Upper lobe of left lung (tissue), 4 donors: Measurements from ENCODE around the gene ADGRG2.

Experiments used
- POLR2A ChIP-seq, 4 donors: fragments of 450-650 bp; IDR thresholded peaks; one replicate each; pipeline ENCODE4 v1.5.1; 2016 to 2017; ENCODE audit warnings: antibody characterized with exemption in 4 of 4, mild to moderate bottlenecking in 2 of 4
- POLR2AphosphoS5 ChIP-seq, 2 donors: sonication (generic); formaldehyde crosslinking; IDR thresholded peaks; one replicate each; pipeline ENCODE4 v1.5.1; 2017; ENCODE audit warnings: antibody characterized with exemption in 2 of 2
- TF ChIP-seq, protein P1 (sequence below), 6 experiments: fragments of 450-650 bp in 4 of 6; fragments of 200-600 bp in 2 of 6; sonication (generic) in 2 of 6; IDR thresholded peaks; one replicate each; pipeline ENCODE4 v1.5.1; 2016 to 2019; ENCODE audit warnings: antibody characterized with exemption in 6 of 6

DNA sequence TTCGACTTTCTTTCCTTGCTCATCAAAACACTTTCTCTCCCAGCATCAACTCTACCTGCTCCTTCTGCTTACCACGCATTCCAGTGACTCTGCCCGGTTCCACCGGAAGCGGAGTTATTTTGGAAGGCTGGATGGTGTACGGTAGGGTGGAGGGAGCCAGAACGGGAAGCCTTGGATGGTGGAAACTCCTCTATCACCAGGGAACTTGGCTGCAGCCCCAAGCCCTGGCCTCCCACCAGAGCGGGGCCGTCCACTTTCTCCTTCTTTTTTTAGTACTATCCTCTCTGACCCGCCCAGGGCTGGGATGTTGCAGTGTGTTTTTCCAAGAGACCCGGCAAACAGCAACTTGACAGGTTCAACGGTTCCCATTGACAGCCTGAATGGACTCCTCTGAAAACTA lies 27.6 kb downstream of the ADGRG2 start:
- no peak for TF ChIP-seq POLR2A (IDR thresholded peaks at IDR 0.05)
- TF ChIP-seq, protein P1, sequence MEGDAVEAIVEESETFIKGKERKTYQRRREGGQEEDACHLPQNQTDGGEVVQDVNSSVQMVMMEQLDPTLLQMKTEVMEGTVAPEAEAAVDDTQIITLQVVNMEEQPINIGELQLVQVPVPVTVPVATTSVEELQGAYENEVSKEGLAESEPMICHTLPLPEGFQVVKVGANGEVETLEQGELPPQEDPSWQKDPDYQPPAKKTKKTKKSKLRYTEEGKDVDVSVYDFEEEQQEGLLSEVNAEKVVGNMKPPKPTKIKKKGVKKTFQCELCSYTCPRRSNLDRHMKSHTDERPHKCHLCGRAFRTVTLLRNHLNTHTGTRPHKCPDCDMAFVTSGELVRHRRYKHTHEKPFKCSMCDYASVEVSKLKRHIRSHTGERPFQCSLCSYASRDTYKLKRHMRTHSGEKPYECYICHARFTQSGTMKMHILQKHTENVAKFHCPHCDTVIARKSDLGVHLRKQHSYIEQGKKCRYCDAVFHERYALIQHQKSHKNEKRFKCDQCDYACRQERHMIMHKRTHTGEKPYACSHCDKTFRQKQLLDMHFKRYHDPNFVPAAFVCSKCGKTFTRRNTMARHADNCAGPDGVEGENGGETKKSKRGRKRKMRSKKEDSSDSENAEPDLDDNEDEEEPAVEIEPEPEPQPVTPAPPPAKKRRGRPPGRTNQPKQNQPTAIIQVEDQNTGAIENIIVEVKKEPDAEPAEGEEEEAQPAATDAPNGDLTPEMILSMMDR (IDR thresholded peaks at IDR 0.05), result no peak
- no peak for TF ChIP-seq POLR2AphosphoS5 (IDR thresholded peaks at IDR 0.05)
